Activated naive CD8-positive, alpha-beta T cell treated with anti-CD3 and anti-CD28 coated beads, Interleukin-2, amount 50 U/mL, for 16 hours (primary cell): ENCODE results near the gene GREM2.

ENCODE experiments used
- DNase-seq: peaks from one replicate; pipeline ENCODE4 v3.0.0-alpha.2; 2020; ENCODE audit warnings: low read depth, low spot score

GREM2 gene

GRCh38 chr1:240457203-240457602, 154.8 kb downstream of the GREM2 start:
- no peak for DNase-seq

- DNase-seq: no peak
Observed at GRCh38 chr1:240455228-240455821, 156.6 kb downstream of the GREM2 start.

GRCh38 chr1:240445369-240445768, 166.6 kb downstream of the GREM2 start:
- DNase-seq: no peak

GRCh38 chr1:240441669-240442068, 170.3 kb downstream of the GREM2 start:
- no peak for DNase-seq
